HG03103 (cell line): ENCODE measurements around the gene CNGB1.
"Not testable (repeated sequence)": the region's sequence is repeated elsewhere in the genome, so short reads cannot be mapped to it uniquely, and the experiment has no call there.

Experiments
- ATAC-seq: cut with Tn5 transposase; IDR thresholded peaks from one replicate; pipeline ENCODE4 v1.9.1; 2021; ENCODE audit warnings: low read depth; ENCODE audit not compliant: unreplicated experiment

CNGB1 gene

GRCh38 chr16:57970970-57971369, at the start of gene CNGB1:
CNGB1 (minus strand) TSS chr16:57971128; CDS start chr16:57967286, 3,842 bp downstream.
- no peak for ATAC-seq

- ATAC-seq, result no peak
These were observed 49.1 kb upstream of the CNGB1 start for GRCh38 chr16:58019866-58020538.

- ATAC-seq, result no peak
These were observed 47.9 kb upstream of the CNGB1 start for GRCh38 chr16:58018803-58019202.

- no peak for ATAC-seq
These were observed 46.0 kb upstream of the CNGB1 start for GRCh38 chr16:58016840-58017446.

- ATAC-seq, result no peak
These were observed 42.5 kb upstream of the CNGB1 start for GRCh38 chr16:58013201-58013956.

GRCh38 chr16:58012481-58012880, 41.6 kb upstream of the CNGB1 start:
- ATAC-seq, result no peak

GRCh38 chr16:58011652-58012051, 40.7 kb upstream of the CNGB1 start:
- no peak for ATAC-seq

GRCh38 chr16:58010886-58011285, 40.0 kb upstream of the CNGB1 start:
- ATAC-seq, result no peak

- no peak for ATAC-seq
These were observed 39.0 kb upstream of the CNGB1 start for GRCh38 chr16:58009856-58010416.

GRCh38 chr16:58004736-58005135, 33.8 kb upstream of the CNGB1 start:
- ATAC-seq, result not testable (repeated sequence)

- ATAC-seq, result no peak
These were observed 32.0 kb upstream of the CNGB1 start for GRCh38 chr16:58002936-58003335.

- ATAC-seq, result no peak
These were observed 31.5 kb upstream of the CNGB1 start for GRCh38 chr16:58002416-58002800.

GRCh38 chr16:58001781-58002415, 31.0 kb upstream of the CNGB1 start:
- ATAC-seq, result no peak

GRCh38 chr16:58000706-58001676, 30.1 kb upstream of the CNGB1 start, which contains the start of gene USB1:
USB1 (plus strand) TSS chr16:58001407; CDS start chr16:58001484, 77 bp downstream.
- peak; percentile 73 for ATAC-seq

GRCh38 chr16:57999971-58000705, 29.2 kb upstream of the CNGB1 start, which contains the start of gene ZNF319:
ZNF319 (minus strand) TSS chr16:58000672; CDS start chr16:57998265, 2,407 bp downstream.
- peak; percentile 17 for ATAC-seq

GRCh38 chr16:57999366-57999970, 28.5 kb upstream of the CNGB1 start:
- ATAC-seq, result no peak

GRCh38 chr16:57998992-57999365, 28.1 kb upstream of the CNGB1 start:
- no peak for ATAC-seq

- ATAC-seq, result no peak
These were observed 27.6 kb upstream of the CNGB1 start for GRCh38 chr16:57998486-57998885.
